Measurements from ENCODE around the gene MRPL45.
"Not testable (repeated sequence)": the region's sequence is repeated elsewhere in the genome, so short reads cannot be mapped to it uniquely, and the experiment has no call there.

MRPL45 gene

DNA sequence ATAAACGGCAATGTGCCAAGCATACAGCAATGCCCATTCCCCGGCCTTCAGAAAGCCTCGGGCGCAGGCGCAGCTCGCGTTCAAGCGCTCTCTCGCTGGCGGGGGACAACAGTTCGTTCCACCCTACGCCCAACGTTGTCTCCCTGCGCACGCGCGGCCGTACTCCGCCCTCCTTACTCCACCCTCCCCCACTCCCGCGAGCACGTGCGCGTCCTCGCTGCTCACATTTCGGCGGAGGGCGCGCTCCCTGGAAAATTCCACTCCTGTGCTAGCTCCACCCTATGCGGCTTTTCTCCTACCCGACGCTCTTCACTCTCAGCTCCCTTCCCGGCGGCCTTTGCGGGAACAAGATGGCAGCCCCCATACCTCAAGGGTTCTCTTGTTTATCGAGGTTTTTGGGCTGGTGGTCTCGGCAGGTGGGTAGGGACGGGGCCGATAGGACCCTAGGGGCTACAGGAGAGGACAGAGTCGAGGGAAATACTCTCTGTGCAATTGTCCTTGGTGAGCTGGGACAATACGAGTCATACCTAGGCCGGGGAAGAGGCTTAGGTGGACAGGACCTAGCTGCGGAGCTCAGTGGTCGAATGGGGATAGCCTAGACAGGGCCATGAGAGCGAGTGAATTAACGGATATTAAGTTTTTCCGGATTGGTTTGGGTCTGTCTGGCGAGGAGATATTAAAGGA lies at the start of gene MRPL45:
Gene MRPL45 (plus strand): TSS at position 335 of the 684 bp plus-strand sequence. CDS start 16 bp downstream, at position 351.
- DNase-seq, result peak; percentile 94 to 98

DNA sequence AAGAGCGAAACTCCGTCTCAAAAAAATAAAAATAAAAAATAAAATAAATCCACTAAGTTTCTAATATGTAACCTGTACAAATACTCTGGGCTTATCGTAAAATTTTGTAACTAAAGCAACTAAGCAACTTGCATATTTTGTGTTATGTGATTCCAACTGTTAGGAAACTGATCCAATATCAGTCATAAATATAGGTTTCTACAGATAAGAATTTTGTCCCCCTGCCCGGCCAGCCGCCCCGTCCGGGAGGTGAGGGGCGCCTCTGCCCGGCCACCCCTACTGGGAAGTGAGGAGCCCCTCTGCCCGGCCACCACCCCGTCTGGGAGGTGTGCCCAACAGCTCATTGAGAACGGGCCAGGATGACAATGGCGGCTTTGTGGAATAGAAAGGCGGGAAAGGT lies 43.8 kb upstream of the MRPL45 start:
- not testable (repeated sequence) for DNase-seq

DNA sequence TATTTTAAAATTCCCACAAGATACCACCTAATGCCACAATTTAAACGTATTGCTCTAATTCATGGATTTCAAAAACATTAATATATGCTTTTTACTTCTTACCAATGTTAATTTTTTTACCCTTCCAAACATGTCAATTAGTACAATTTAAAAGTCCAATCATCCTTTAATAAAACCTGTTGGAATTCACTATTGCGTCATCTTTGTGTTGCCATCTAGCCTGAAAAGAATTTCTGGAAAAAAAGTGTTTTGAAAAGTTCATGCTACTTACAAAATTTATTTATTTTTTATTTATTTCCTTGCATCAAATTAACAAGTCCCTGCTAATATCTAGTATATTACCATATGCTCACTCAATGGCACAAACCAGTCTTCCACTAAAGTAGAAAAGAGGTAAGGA lies 42.6 kb upstream of the MRPL45 start:
- DNase-seq, result not testable (repeated sequence)

DNA sequence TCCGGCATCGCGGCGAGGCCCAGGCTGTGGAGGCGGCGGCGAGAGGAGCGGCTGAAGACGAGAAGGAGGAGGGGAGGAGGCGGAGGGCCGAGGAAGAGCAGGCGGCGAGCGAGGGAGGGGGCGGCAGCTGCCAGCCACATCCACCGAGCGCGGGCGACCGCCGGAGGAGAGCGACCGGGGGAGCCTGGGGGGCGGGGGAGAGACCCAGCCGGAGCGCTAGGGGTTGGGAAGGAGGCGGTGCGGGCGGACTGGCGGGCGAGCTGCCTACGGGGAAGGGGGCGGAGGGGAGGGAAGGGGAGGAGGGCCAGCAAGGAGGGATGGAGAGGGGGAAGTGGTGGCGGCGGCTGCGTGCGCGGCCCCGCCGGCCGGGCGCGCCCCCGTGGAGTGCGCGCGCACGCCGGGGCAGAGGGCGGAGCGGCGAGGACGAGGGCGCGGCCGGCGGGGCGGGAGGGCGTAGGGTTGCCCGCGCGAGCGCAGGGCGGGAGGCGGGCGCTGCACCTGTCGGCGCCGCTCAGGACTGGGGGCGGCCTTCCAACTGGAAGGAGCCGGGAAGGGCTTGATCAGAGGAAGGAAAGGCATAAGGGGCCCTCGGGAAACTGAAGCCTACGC lies 39.9 kb upstream of the MRPL45 start:
- DNase-seq, result peak; percentile 30 to 71

DNA sequence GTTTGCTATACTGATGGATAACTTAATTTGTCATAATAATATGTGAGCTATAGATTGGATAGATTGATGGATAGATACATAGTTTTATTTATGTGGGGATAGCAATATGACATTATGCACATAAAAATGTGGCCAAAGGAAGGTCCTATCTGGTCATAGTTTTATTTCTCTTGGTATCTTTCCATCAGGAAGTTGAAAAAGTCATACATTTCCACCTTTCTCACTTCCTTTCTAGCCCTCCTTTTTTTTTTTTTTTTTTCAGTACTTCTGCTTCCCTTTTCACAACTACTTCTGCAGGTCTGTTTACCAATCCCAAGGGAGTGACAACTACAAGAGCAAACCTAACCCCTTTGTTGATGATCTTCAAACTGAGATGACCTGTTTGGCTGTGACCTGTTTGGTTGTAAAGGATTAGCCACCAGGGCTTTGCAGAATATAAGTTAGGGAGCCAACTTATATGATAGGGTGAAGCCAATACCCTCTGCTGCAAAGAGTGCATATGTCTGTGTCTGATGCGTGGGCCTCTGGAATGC lies 30.9 kb upstream of the MRPL45 start:
- DNase-seq, result not testable (repeated sequence)

DNA sequence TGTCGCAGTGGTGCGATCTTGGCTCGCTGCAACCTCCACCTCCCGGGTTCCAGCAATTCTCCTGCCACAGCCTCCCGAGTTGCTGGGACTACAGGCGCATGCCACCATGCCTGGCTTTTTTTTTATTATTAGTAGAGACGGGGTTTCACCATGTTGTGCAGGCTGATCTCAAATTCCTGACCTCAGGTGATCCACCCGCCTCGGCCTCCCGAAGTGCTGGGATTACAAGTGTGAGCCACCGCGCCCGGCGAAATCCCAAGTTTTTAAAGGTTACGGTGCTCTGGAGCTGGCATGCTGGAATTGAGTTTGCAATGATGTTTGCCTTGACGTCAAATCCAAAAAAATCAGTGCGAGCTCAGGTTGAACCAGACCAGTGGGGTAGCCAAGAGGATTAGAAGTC lies 30.4 kb upstream of the MRPL45 start:
- not testable (repeated sequence) for DNase-seq

DNA sequence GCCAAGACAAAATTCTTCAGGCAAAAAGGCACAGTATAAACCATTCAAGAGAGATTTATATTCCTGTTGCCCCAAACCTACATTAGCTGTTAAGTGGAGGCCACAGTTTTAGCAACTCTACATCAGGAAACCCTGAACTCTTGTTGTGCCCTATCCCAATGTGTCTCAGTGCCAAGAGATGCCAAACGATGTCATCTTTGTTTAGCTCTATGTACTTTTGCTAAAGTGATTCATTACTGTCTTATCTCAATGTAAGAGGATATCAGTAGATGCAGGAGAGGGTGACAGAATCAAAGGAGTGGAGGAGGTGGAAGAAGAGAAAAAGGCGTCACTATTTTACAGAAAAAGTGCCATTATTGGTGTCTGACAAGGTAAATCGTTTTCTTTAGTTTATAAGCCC lies 28.8 kb upstream of the MRPL45 start:
- not testable (repeated sequence) for DNase-seq

DNA sequence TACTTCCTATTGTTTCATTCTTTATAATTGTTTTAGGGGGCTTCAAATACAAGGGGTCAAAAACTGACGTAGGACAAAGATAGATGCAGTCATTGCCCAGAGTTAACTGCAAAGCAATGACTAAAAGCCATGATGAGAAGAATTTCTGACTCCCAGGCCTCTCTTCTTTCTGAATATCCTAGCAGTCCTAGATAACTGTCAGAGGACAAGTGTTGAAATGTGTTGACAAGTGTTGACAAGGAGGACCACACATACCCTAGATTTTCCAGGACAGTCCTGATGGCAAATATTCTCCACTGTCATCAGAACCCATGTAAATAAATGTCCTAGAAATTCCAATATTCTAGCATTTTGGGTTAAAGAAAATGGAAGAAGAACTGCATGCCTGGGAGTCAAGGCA lies 27.9 kb upstream of the MRPL45 start:
- DNase-seq, result not testable (repeated sequence)

DNA sequence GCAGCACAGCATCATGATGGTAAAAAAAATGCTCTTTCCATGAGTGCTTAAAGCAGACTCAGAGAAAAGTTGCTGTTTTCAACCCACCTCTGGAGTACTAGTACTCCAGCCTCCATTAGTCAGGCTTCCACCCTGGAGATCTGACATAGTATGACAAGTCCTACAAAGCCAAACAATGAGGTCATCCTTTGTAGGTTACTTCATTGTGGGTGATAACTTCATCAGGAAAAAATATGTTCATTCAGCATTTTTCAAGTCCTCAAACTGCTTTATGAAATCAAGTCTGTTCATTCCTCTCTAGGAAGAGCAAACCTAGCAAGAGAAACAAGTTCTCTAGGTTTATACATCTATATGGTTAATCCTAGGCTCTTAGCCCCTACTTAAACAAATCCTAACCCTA lies 27.4 kb upstream of the MRPL45 start:
- DNase-seq, result peak in 1 of 2 donors; percentile 11

DNA sequence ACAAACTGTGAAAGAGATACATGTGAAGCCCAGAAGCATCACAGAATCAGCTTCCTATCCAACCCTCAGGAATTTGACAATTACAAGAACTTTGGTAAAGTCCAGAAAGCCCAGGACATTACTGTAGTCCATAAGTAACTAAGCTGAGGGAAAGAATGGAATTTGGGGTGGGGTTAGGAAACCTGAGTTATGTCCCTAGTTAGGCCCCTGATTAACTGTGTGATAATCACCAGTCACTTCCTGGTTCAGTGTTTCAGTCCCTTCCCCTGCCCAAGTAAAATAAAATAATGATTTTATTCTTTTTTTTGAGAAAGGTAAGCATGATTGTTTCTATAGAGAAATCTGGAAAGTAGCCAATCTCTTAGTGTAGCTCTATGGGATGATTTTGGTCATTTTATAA lies 11.0 kb upstream of the MRPL45 start:
- not testable (repeated sequence) for DNase-seq

DNA sequence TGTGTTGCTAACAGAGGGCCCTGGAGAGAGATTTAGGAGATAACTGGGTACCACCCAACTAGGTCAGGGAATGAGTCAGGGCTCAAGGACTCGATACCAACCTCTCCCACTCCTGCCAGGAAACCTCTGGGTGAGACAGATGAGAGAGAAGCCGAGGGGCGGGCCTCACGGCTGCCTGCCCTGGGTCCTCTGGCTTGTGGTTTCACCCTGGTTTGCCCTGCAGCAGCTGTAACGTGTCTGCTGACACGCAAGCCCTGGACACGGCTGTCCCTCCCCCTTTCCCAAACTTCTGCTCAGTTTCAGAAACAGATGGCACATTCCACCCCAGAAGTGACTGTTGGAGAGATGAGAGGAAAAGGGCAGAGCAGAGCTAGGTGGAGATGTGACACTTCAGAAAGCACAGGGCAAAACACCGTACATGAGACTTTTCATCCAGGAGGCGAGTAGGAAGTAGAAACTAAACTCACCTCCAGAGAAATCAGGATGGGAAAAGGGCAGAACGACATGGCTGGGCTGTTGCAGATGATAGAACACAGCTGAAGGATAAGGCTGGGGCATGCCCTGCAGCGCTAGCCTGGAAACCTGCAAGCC lies 10.4 kb upstream of the MRPL45 start:
- DNase-seq, result not testable (repeated sequence)

DNA sequence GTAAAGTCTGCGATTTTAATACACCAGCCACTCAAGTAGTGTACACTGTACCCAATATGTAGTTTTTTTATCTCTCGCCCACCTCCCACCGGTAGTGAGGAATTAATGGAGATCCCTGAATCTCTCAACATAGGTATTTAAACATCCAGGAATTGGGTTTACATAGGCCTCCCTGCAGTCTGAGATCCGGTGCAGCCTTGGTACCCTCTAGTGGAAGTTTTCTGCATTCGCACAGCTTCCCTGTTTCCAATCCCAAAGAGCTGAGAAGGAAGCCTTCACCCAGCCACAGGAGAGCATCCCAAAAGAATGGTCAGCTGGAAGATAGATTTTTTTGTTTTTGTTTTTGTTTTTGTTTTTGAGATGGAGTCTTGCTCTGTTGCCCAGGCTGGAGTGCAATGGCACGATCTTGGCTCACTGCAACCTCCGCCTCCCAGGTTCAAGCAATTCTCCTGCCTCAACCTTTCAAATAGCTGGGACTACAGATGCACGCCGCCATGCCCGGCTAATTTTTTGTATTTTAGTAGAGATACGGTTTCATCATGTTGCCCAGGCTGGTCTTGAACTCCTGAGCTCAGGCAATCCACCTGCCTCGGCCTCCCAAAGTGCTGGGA lies 8.6 kb upstream of the MRPL45 start:
- peak; percentile 4 to 9 for DNase-seq

DNA sequence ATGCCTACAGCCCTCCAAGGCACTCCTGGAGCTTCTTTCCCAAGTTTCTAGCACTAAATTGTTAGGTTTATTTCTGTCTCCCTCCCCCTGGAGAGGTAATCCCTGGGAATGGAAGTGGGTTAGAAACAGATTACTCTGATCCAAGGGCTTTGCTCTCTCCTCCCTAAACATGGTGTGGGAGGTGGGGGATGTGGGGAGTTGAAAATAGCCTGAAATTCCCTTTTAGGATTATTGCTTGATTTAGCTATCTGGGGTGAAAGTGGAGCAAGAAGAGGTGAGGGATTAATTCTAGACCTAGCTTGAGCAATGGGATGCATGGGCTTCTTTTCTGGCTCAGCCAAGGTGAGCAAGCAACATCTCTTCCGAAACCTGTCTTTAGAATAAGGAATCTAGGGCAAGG lies 7.2 kb upstream of the MRPL45 start:
- not testable (repeated sequence) for DNase-seq

DNA sequence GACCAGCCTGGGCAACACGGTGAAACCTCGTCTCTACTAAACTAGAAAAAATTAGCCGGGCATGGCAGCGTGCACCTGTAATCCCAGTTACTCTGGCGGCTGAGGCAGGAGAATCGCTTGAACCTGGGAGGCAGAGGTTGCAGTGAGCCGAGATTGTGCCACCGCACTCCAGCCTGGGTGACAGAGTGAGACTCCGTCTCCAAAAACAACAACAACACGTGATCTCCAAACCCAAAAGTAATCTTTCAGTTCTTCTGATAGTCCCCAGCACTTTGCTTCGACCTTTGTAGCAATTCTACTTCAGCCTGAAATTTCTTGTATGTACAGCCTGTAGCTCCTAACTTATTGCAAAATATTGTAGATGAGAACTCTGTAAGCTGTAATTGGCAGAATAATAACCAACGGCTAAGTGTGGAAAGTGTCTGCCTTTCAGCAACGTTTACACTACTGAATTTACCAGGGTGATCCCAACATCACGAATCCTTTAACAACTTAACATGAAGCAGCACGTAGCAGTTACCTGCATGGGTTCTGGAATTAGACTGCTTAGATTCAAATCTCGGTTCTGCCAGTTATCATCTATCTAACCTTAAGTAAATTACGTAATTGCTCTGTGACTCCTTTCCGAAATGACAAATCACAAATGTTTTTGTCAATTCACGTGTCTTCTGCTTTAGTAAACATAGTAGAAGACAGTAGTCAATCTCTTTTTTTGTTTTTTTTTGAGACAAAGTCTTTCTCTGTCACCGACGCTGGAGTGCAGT lies 1.2 kb upstream of the MRPL45 start:
- not testable (repeated sequence) for DNase-seq

DNA sequence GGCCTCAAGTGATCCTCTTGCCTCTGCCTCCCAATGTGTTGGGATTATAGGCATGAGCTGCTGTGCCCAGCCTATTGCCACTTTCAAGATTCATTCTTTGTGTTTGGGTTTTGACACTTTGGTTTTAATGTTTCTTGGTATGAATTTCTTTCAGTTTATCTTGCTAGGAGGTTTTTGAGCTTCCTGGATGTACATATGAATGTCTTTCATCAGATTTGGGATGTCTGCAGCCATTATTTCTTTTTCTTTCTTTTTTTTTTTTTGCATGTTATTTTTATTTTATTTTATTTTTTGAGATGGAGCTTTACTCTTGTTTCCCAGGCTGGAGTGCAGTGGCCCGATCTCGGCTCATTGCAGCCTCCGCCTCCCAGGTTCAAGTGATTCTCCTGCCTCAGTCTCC lies 18.5 kb downstream of the MRPL45 start:
- no peak for DNase-seq

DNA sequence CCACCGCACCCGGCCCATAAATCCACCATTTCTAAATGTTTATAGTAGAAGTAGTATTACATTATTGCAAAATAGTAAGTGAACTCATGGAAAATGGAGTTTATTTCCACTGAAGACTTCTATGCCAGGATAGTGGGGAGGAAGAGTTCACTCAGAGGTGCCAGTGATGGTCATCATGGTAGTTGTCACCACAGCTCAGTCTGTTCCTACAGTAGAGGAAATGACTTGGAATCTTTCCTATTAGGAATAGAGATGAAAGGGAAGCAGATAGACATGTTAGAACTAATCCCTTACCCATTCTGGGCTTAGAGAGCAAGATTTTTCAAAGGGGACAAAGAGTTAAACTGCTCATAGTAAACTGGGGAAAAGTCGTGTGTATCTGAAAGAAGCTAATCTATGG lies 20.1 kb downstream of the MRPL45 start:
- DNase-seq, result no peak

DNA sequence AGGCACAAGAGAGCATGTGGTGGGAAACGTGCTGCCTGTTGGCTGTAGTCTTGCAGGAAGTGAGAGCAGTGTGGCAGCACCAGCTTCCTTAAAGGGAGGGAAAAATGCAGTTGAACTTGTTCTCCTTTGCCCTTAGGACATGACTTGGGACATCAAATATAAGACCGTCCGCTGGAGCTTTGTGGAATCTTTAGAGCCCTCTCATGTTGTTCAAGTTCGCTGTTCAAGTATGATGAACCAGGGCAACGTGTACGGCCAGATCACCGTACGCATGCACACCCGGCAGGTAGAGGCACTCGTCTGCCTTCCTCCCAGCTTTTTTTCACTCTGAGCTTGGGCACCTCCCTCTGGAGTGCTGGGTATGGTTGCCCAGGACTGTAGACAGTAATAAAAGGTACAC lies 23.5 kb downstream of the MRPL45 start:
- no peak for DNase-seq

DNA sequence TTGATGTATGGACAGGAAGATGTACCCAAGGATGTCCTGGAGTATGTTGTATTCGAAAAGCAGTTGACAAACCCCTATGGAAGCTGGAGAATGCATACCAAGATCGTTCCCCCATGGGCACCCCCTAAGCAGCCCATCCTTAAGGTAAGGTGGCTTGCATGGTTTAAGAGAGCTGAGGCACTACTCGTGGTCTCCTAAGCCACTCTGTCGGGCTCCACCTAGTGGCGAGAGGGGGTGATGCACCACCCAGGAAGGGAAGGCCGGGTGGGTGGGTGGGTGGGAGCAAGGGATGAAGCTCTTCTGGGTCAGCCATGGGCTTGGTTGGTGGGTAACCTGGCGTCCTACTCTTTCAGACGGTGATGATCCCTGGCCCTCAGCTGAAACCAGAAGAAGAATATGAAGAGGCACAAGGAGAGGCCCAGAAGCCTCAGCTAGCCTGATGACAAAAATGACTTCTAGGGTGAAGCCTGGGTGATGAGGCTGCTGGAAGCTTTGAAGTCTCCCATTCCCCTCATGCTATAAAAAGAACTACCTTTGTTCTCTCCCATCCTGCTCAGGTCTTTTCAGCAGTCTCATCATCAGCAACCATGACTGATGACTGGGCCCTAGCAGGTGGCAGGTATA lies 25.3 kb downstream of the MRPL45 start:
- DNase-seq, result peak; percentile 28 to 79

DNA sequence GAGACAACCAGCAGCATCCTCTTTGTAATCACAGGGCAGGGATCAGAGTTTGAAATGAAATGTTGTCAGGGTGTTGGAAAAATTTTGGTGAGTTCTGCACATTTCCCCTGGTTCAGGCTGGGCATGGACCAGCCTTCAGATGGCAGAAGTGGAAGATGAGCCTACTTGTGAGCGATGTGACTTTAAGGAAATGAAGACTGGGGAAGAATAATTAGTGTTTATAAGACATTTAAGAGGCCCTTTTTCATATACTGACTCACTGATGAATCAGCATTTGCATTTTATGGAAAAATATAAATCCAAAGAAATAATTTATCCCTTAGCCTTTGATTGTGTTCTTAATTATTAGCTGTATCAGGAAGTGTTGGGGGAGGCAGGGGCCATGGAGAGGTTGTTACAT lies 25.9 kb downstream of the MRPL45 start:
- DNase-seq, result no peak

DNA sequence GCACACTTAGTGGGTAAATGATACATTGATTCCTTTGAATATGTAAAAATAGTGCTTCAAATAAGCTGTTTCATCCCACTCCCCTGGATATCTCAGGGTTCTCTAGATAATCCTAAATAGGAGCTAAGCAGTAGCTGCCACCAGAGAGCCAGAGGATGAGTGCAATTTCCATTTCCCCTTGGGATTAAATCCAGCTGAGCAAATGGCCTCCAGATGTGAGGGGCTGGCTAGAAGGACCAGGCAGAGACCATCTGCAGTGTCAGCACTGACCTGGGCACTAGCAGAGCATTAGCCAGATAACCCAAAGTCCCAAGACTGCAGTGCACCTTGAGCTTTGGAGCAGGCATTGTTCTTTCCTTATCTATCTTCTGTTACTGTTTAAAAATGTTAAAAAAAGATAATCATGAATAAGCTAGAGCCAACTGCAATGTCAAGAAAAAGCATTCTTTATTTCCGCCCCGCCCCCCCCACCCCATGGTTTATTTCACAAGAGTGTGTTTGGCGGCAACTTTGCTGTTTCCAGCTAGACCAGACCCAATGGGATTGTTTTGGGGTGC lies 27.3 kb downstream of the MRPL45 start:
- DNase-seq, result no peak

DNA sequence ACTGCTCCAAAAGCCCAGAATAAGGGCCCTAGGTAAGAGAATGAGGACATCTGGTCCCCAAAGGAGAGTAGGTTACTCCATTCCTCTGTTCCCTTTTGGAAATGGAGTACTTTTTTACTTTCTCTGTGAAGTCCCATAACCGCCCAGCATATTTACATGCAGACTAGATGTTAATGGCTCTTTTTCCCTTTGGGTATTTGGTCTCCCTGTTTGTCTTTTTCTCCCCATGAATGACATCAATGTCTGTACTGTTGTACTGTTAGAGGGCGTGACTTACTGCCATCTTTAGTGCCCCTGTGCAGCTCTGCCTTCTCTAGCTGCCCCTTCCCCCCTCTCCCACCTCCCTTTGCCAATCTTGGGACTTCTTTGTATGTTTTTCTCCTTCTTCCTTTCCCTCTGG lies 27.8 kb downstream of the MRPL45 start:
- DNase-seq, result no peak

Data from inflammatory macrophage treated with lipopolysaccharide for 1 hour (primary cell).